H1 (cell line): ENCODE measurements around the gene THUMPD2. TPM values are rescaled to one million over a fixed set of nuclear protein-coding genes. Genes with fewer than 3 reads are reported as not detected.

ENCODE experiments used
- CTCF ChIA-PET: fragments of 300-600 bp; sonication (Branson Sonifier 250); formaldehyde crosslinking; loops from one replicate; lab custom pipeline; 2021; ENCODE audit not compliant: partially characterized antibody; lab: Charles Lee
- POLR2A ChIA-PET: fragments of 300-600 bp; sonication (Branson Sonifier 250); formaldehyde crosslinking; loops from one replicate; lab custom pipeline; 2021; ENCODE audit warnings: inconsistent platforms; ENCODE audit not compliant: partially characterized antibody; lab: Charles Lee
- DNase-seq, 2 experiments: peaks; one replicate each; pipeline versions ENCODE4 v3.0.0 to v3.0.0-alpha.2; 2010 to 2022; ENCODE audit warnings: low spot score in 2 of 2, low read depth in 1 of 2, mixed read lengths in 1 of 2
- FAIRE-seq: peaks from 2 replicates; lab custom pipeline; 2011; peaks lifted over from hg19 to GRCh38; lab: Jason Lieb, UNC
- H2AFZ ChIP-seq: 2 replicates; pipeline ENCODE4 v1.8.1; 2012; ENCODE audit warnings: low read length, inconsistent platforms
- H2AK5ac ChIP-seq: 2 replicates; pipeline ENCODE4 v1.6.1; 2013; ENCODE audit warnings: low read depth, low read length
- H2BK120ac ChIP-seq: replicated peaks from 2 replicates; pipeline ENCODE3; 2013; ENCODE audit warnings: low read depth, low read length, inconsistent platforms
- H2BK12ac ChIP-seq: 2 replicates; pipeline ENCODE4 v1.6.1; 2013; ENCODE audit warnings: low read depth, low read length
- H2BK15ac ChIP-seq: 2 replicates; pipeline ENCODE4 v1.6.1; 2013; ENCODE audit warnings: low read length
- H2BK20ac ChIP-seq: 2 replicates; pipeline ENCODE4 v1.6.1; 2013; ENCODE audit warnings: low read length
- H2BK5ac ChIP-seq: 2 replicates; pipeline ENCODE4 v1.6.1; 2013; ENCODE audit warnings: low read depth, low read length
- H3K14ac ChIP-seq: 2 replicates; pipeline ENCODE4 v1.6.1; 2013; ENCODE audit warnings: inconsistent platforms; ENCODE audit not compliant: insufficient read length
- H3K18ac ChIP-seq: 2 replicates; pipeline ENCODE4 v1.6.1; 2013; ENCODE audit warnings: low read length; ENCODE audit errors: extremely low read depth
- H3K23ac ChIP-seq: 2 replicates; pipeline ENCODE4 v1.6.1; 2013; ENCODE audit warnings: inconsistent platforms; ENCODE audit not compliant: insufficient read length
- H3K23me2 ChIP-seq: 2 replicates; pipeline ENCODE4 v1.6.1; 2013; ENCODE audit warnings: low read depth, low read length
- H3K27ac ChIP-seq: 2 replicates; pipeline ENCODE4 v1.6.1; 2011; ENCODE audit warnings: low read depth, low read length, inconsistent platforms
- H3K27me3 ChIP-seq, 4 experiments: replicated peaks in 1 of 4; 1 replicate in 1 of 4; 2 replicates in 3 of 4; pipeline versions ENCODE4 v1.6.1 to v1.8.1; 2011 to 2013; ENCODE audit warnings: low read length in 3 of 4, mild to moderate bottlenecking in 3 of 4, inconsistent platforms in 2 of 4, mixed read lengths in 2 of 4, moderate library complexity in 1 of 4; ENCODE audit not compliant: control insufficient read depth in 3 of 4, insufficient read depth in 3 of 4; ENCODE audit errors: extremely low read depth in 1 of 4
- H3K36me3 ChIP-seq, 4 experiments: 2 replicates each; pipeline versions ENCODE4 v1.6.1 to v1.8.1; 2011 to 2013; ENCODE audit warnings: mild to moderate bottlenecking in 4 of 4, low read length in 3 of 4, moderate library complexity in 2 of 4, control low read depth in 1 of 4, inconsistent platforms in 1 of 4; ENCODE audit not compliant: insufficient read depth in 4 of 4, control insufficient read depth in 2 of 4
- H3K4ac ChIP-seq: replicated peaks from 2 replicates; pipeline ENCODE3; 2013; ENCODE audit warnings: low read length, low read depth, mixed read lengths, inconsistent platforms; ENCODE audit not compliant: insufficient read length
- H3K4me1 ChIP-seq, 4 experiments: replicated peaks in 1 of 4; 1 replicate in 1 of 4; 2 replicates in 3 of 4; pipeline versions ENCODE4 v1.6.1 to v1.8.1; 2011 to 2013; ENCODE audit warnings: low read length in 3 of 4, inconsistent platforms in 2 of 4, mixed read lengths in 1 of 4; ENCODE audit not compliant: insufficient read depth in 4 of 4, control insufficient read depth in 3 of 4
- H3K4me2 ChIP-seq, 2 experiments: 2 replicates each; pipeline versions ENCODE4 v1.6.1 to v1.8.1; 2011 to 2013; ENCODE audit warnings: low read depth in 2 of 2, low read length in 2 of 2, control low read depth in 1 of 2, inconsistent platforms in 1 of 2, mild to moderate bottlenecking in 1 of 2; ENCODE audit not compliant: insufficient read depth in 1 of 2
- H3K4me3 ChIP-seq, 4 experiments: fragments of 200-600, 300-600 bp in 1 of 4; sonication (generic), shearing (Covaris generic), sonication (Bioruptor Twin) in 1 of 4; 2 replicates each; pipeline versions ENCODE4 v1.5.1 to v1.8.1; 2011 to 2016; ENCODE audit warnings: low read length in 4 of 4, low read depth in 3 of 4, control low read depth in 2 of 4, inconsistent platforms in 2 of 4, mild to moderate bottlenecking in 2 of 4, mixed read lengths in 1 of 4, moderate library complexity in 1 of 4; ENCODE audit not compliant: insufficient read depth in 2 of 4; ENCODE audit errors: extremely low read depth in 1 of 4
- H3K56ac ChIP-seq: replicated peaks from 2 replicates; pipeline ENCODE3; 2013; ENCODE audit warnings: low read depth, mild to moderate bottlenecking, mixed read lengths, low read length, inconsistent platforms; ENCODE audit not compliant: insufficient read length
- H3K79me1 ChIP-seq: 2 replicates; pipeline ENCODE4 v1.6.1; 2013; ENCODE audit warnings: low read depth, low read length, control low read depth
- H3K79me2 ChIP-seq, 2 experiments: 2 replicates each; pipeline versions ENCODE4 v1.6.1 to v1.8.1; 2012 to 2013; ENCODE audit warnings: low read length in 2 of 2, mild to moderate bottlenecking in 2 of 2, inconsistent platforms in 1 of 2; ENCODE audit not compliant: insufficient read depth in 2 of 2, control insufficient read depth in 1 of 2
- H3K9ac ChIP-seq, 4 experiments: replicated peaks in 1 of 4; 1 replicate in 1 of 4; 2 replicates in 3 of 4; pipeline versions ENCODE4 v1.6.1 to v1.8.1; 2011 to 2013; ENCODE audit warnings: low read depth in 3 of 4, low read length in 3 of 4, control low read depth in 2 of 4, mild to moderate bottlenecking in 2 of 4, moderate library complexity in 2 of 4, inconsistent platforms in 1 of 4; ENCODE audit errors: extremely low read depth in 1 of 4
- H3K9me3 ChIP-seq, 2 experiments: 2 replicates each; pipeline versions ENCODE4 v1.6.1 to v1.8.1; 2012 to 2013; ENCODE audit warnings: mild to moderate bottlenecking in 2 of 2, moderate library complexity in 2 of 2, control low read depth in 1 of 2, inconsistent platforms in 1 of 2, low read depth in 1 of 2, low read length in 1 of 2, mixed read lengths in 1 of 2; ENCODE audit not compliant: insufficient read depth in 2 of 2
- H4K20me1 ChIP-seq, 2 experiments: replicated peaks in 1 of 2; 2 replicates each; pipeline versions ENCODE3 to v1.8.1; 2011 to 2013; ENCODE audit warnings: inconsistent platforms in 2 of 2, low read length in 2 of 2, mild to moderate bottlenecking in 1 of 2; ENCODE audit not compliant: insufficient read depth in 2 of 2, control insufficient read depth in 1 of 2
- H4K5ac ChIP-seq: 2 replicates; pipeline ENCODE4 v1.6.1; 2013; ENCODE audit warnings: low read length, low read depth, mixed read lengths, inconsistent platforms; ENCODE audit not compliant: insufficient read length
- H4K8ac ChIP-seq: 2 replicates; pipeline ENCODE4 v1.8.0; 2013; ENCODE audit warnings: mild to moderate bottlenecking, moderate library complexity, low read length, inconsistent platforms; ENCODE audit not compliant: insufficient read depth; ENCODE audit errors: extremely low read depth
- H4K91ac ChIP-seq: replicated peaks from 2 replicates; pipeline ENCODE3; 2013; ENCODE audit warnings: low read length, mixed read lengths, inconsistent platforms; ENCODE audit not compliant: insufficient read length
- ASH2L ChIP-seq: fragments of 200-600, 300-600 bp; sonication (generic); IDR thresholded peaks from one replicate; pipeline ENCODE4 v1.7.1; 2017; ENCODE audit warnings: low read length
- EZH2 ChIP-seq: fragments of 200-600 bp; sonication (generic); IDR thresholded peaks from 2 replicates; pipeline ENCODE4 v1.7.1; 2012; ENCODE audit warnings: low read depth, mild to moderate bottlenecking, moderate library complexity, low read length, inconsistent platforms; ENCODE audit not compliant: severe bottlenecking
- GTF2F1 ChIP-seq: IDR thresholded peaks from 2 replicates; pipeline ENCODE4 v1.6.1; 2012; ENCODE audit warnings: low read depth, low read length, improper control_type of control experiment, borderline replicate concordance
- JUND ChIP-seq: IDR thresholded peaks from 2 replicates; pipeline ENCODE4 v1.6.1; 2011; ENCODE audit warnings: mild to moderate bottlenecking, improper control_type of control experiment, low read length
- TCF12 ChIP-seq: IDR thresholded peaks from 2 replicates; pipeline ENCODE4 v1.6.1; 2011; ENCODE audit warnings: low read depth, mild to moderate bottlenecking, low read length
- ZNF274 ChIP-seq: IDR thresholded peaks from 2 replicates; pipeline ENCODE4 v1.7.0; 2012; ENCODE audit warnings: low read length, borderline replicate concordance; ENCODE audit errors: extremely low read depth
- WGBS, 2 experiments: shearing (Covaris generic) in 1 of 2; methylation state at CpG; one replicate each; pipeline versions ENCODE4 v1.1.6 to v1.1.7; 2013 to 2015; ENCODE audit warnings: low lambda C conversion rate in 2 of 2, mixed read lengths in 2 of 2, inconsistent platforms in 1 of 2, low coverage in 1 of 2, missing lambda C conversion rate in 1 of 2; ENCODE audit not compliant: insufficient replicate concordance in 2 of 2, insufficient coverage in 1 of 2, insufficient read length in 1 of 2; ENCODE audit errors: extremely low coverage in 1 of 2, missing lambda C conversion rate in 1 of 2; 5-methylcytosine and 5-hydroxymethylcytosine counted together
- polyA plus RNA-seq, 7 experiments: library from polyadenylated mRNA; depleted of rRNA in 3 of 7; stranded (reverse) in 5 of 7; unstranded in 2 of 7; fragments of >200 nt in 5 of 7; fragments of 200-250 nt in 2 of 7; gene quantifications; 1 replicate in 5 of 7; 2 replicates in 1 of 7; 4 replicates in 1 of 7; pipeline versions ENCODE4 v1.2.1 to v1.2.3, GENCODE V29; 2011 to 2013; ENCODE audit warnings: missing spikeins in 2 of 7, mixed read lengths in 2 of 7
- total RNA-seq: library from RNA; stranded (reverse); fragmentation: NEBNext Ultra II Directional; extraction: Animal tissue kit (Norgen Biotek cat#: 25700); gene quantifications from 2 replicates; pipeline ENCODE4 v1.2.1, GENCODE V29; 2021
- TF ChIP-seq, protein P1 (sequence below): IDR thresholded peaks from 2 replicates; pipeline ENCODE4 v1.6.1; 2012; ENCODE audit warnings: inconsistent platforms

Gene THUMPD2
- total and polyA plus RNA-seq, 2 of the 8 experiments (the other 6 are each of a cell fraction or from before 2014, with no cell fraction given): 8.6 to 17.0 TPM

DNA sequence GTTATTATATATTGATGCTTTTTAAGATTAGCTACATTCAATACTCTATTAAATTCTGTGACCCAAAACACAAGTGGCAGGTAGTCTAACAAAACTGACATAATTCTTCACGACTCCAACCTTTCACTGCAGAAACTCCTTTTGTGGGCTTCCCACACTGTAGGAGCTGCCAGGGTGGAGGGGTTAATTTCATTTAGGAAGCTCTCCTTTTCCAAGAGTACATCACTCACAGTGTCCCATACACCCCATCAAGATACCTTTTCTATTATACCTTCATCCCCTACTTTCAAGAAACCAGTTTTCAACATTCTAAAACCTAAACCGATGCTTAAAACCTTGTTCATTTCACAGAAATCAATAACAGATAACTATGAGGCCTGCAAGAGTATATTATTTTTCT, 825 bp downstream of the THUMPD2 start:
- TF ChIP-seq GTF2F1 (no peak), JUND (no peak), ZNF274 (no peak), EZH2 (no peak), ASH2L (no peak), TCF12 (no peak)
- TF ChIP-seq, protein P1, sequence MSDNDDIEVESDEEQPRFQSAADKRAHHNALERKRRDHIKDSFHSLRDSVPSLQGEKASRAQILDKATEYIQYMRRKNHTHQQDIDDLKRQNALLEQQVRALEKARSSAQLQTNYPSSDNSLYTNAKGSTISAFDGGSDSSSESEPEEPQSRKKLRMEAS: no peak
- Histone ChIP-seq H3K36me3 (peaks cover 0 to 5% (median 2%) of the 10 kb centered on the region in 4 experiments; a peak in 3 of 8 replicates), H3K14ac (no peak overlapping the region), H3K9me3 (no peaks in the 10 kb centered on the region; a peak in 1 of 4 replicates), H3K23me2 (no peaks in the 10 kb centered on the region; the same call in 1 of the 2 replicates), H3K79me1 (0 out of 2 replicates have a peak, but pooled peaks cover 2% of the 10 kb centered on the region), H4K20me1 (peaks cover 0 to 7% of the 10 kb centered on the region in 2 experiments), H3K9ac (peak overlapping the region in 2 of 4 experiments; percentile 24 to 29; a peak in 1 of 7 replicates), H4K5ac (no peak overlapping the region), H2BK15ac (no peak overlapping the region), H2BK20ac (no peak overlapping the region), H2AFZ (no peak overlapping the region), H3K4me2 (peak overlapping the region; percentile 68 to 69), H2AK5ac (no peak overlapping the region), H2BK120ac (no peak overlapping the region), H2BK5ac (no peak overlapping the region), H3K4me1 (peaks cover 2 to 5% (median 3%) of the 10 kb centered on the region in 4 experiments; a peak in 5 of 7 replicates), H3K4ac (no peak overlapping the region), H3K23ac (no peak overlapping the region), H3K18ac (no peak overlapping the region), H3K4me3 (peak overlapping the region; percentile 65 to 86 (median 70)), H4K8ac (no peak overlapping the region), H3K79me2 (peaks cover 0 to 52% of the 10 kb centered on the region in 2 experiments; a peak in 2 of 4 replicates), H4K91ac (no peak overlapping the region), H3K56ac (no peak overlapping the region), H3K27ac (no peak overlapping the region), H3K27me3 (no peaks in the 10 kb centered on the region), H2BK12ac (no peak overlapping the region)
- 20% methylated on average over 2 of the region's 2 CpGs; no CpG with 5 or more reads in 1 of the 2 experiments for WGBS, 2 experiments
- DNase-seq: no peak
- POLR2A ChIA-PET: interaction anchor here (1.1 kb wide), 1 partner anchor 10 kb away, joined by 3 read pairs; no protein-coding TSS in a partner anchor
- no peak for FAIRE-seq
- CTCF ChIA-PET: interaction anchor here (1.0 kb wide), 1 partner anchor 9 kb away, joined by 3 read pairs; no protein-coding TSS in a partner anchor
